Neural cell (in vitro differentiated cells): ENCODE results near the gene CLSTN2.

Experiments
- CTCF ChIP-seq: fragments of 450-650 bp; IDR thresholded peaks from 2 replicates; pipeline ENCODE4 v1.5.1; 2014; ENCODE audit warnings: antibody characterized with exemption, mild to moderate bottlenecking, moderate library complexity; ENCODE audit not compliant: poor library complexity, severe bottlenecking
- EP300 ChIP-seq: fragments of 450-650 bp; conservative IDR thresholded peaks from 2 replicates; pipeline ENCODE4 v1.6.1; 2014; ENCODE audit warnings: antibody characterized with exemption, mild to moderate bottlenecking, moderate library complexity; ENCODE audit not compliant: poor library complexity, severe bottlenecking
- EZH2 ChIP-seq: fragments of 200-600, 300-800 bp; shearing (Covaris generic), sonication (generic); IDR thresholded peaks from 2 replicates; pipeline ENCODE4 v1.6.1; 2014; ENCODE audit warnings: antibody characterized with exemption, low read length, borderline replicate concordance, mild to moderate bottlenecking; ENCODE audit not compliant: insufficient read depth, poor library complexity, severe bottlenecking
- MXI1 ChIP-seq: fragments of 450-650 bp; conservative IDR thresholded peaks from 2 replicates; pipeline ENCODE4 v1.6.1; 2014; ENCODE audit warnings: antibody characterized with exemption, mild to moderate bottlenecking; ENCODE audit not compliant: poor library complexity, severe bottlenecking
- POLR2AphosphoS5 ChIP-seq: IDR thresholded peaks from 2 replicates; pipeline ENCODE4 v1.6.1; 2012
- RAD21 ChIP-seq: fragments of 450-650 bp; conservative IDR thresholded peaks from 2 replicates; pipeline ENCODE4 v1.6.1; 2014; ENCODE audit warnings: antibody characterized with exemption, mild to moderate bottlenecking, moderate library complexity
- REST ChIP-seq: IDR thresholded peaks from 2 replicates; pipeline ENCODE4 v1.6.1; 2012; ENCODE audit warnings: borderline replicate concordance
- SMC3 ChIP-seq: fragments of 450-650 bp; conservative IDR thresholded peaks from 2 replicates; pipeline ENCODE4 v1.6.1; 2014; ENCODE audit warnings: antibody characterized with exemption, mild to moderate bottlenecking, moderate library complexity; ENCODE audit not compliant: poor library complexity
- TAF1 ChIP-seq: IDR thresholded peaks from 2 replicates; pipeline ENCODE4 v1.6.1; 2012; ENCODE audit warnings: low read depth

DNA sequence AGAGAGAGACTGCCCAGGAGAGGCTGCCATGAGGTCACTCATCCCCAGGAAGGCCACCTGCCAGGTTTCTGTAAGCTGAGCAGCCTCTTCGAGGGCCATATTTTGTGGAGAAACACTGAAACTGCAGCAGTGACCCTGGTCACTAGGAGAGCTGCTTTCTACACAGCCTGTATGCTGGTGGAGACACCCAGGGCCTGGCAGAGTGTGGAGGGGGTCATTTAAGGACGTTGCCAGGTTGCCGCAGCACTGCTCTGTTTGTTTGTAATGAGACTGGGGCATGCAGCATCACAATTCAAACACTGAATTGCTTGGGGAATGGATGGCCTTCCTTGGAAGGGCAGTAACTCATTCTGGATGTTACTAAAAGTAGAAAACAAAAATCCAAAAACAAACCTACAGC, 638.0 kb downstream of the CLSTN2 start:
- no peak for TF ChIP-seq CTCF
- TF ChIP-seq TAF1, result no peak
- TF ChIP-seq SMC3, result no peak
- no peak for TF ChIP-seq EZH2
- no peak for TF ChIP-seq POLR2AphosphoS5
- TF ChIP-seq RAD21, result no peak
- no peak for TF ChIP-seq REST
- TF ChIP-seq EP300, result no peak
- TF ChIP-seq MXI1, result no peak
